ENCODE measurements around the gene CADPS. TPM values are rescaled to one million over a fixed set of nuclear protein-coding genes. Genes with fewer than 3 reads are reported as not detected.

The CADPS gene
- total RNA-seq, 1 experiment from 2014 or later = not detected

DNA sequence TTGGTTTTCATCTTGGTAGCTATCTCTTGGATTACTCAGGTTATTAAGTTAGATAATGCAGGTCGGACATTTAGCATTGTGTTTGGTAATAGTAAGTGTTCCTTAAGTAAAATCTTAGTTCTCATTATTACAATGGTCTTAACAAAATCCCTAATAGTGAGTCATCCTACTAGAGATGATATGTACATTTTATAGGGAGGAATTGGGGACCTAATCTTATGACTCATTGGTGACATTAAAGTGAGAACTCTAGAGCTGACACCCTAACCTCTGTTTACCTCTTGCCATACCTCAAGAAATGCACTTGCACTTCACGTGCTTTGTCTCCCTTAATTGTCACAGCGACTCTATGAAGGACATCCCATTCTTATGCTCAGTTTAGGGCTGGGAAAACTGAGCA, 174.9 kb downstream of the CADPS start:
- DNase-seq (ENCODE audit: low read depth, low spot score) (no peak), ATAC-seq (no peak)
- Histone ChIP-seq H3K36me3 (ENCODE audit: control insufficient read depth, insufficient read depth, low read length) (no peaks in the 10 kb centered on the region), H3K9me3 (ENCODE audit: control insufficient read depth, insufficient read depth, low read depth, low read length) (no peaks in the 10 kb centered on the region), H3K27me3 (ENCODE audit: control insufficient read depth, insufficient read depth, low read length) (no peaks in the 10 kb centered on the region), H3K27ac (ENCODE audit: low read length) (no peak overlapping the region), H3K4me3 (ENCODE audit: low read depth in 2 of 2, low read length in 2 of 2) (no peak overlapping the region), H3K4me1 (ENCODE audit: control insufficient read depth, insufficient read depth, low read length) (no peaks in the 10 kb centered on the region)
- intact Hi-C loops (cut with micrococcal nuclease; ENCODE audit: unreplicated experiment) (no loop called here), in situ Hi-C loops (cut with HindIII; ENCODE audit: low pct_unique_long_range_greater_than_20kb, low sequenced_read_pairs) (no loop called here)
- BruUV-seq (replicated peaks) = no TSS peak
- CTCF ChIA-PET = no interaction called here
- TF ChIP-seq SIN3A (IDR thresholded peaks at IDR 0.05; ENCODE audit: borderline replicate concordance, insufficient read depth, low read depth, low read length) (no peak), TCF7L2 (IDR thresholded peaks at IDR 0.05; ENCODE audit: low read depth, low read length) (no peak), POLR2AphosphoS5 (IDR thresholded peaks at IDR 0.05; ENCODE audit: low read depth, low read length) (no peak)
- TF ChIP-seq, protein P1, sequence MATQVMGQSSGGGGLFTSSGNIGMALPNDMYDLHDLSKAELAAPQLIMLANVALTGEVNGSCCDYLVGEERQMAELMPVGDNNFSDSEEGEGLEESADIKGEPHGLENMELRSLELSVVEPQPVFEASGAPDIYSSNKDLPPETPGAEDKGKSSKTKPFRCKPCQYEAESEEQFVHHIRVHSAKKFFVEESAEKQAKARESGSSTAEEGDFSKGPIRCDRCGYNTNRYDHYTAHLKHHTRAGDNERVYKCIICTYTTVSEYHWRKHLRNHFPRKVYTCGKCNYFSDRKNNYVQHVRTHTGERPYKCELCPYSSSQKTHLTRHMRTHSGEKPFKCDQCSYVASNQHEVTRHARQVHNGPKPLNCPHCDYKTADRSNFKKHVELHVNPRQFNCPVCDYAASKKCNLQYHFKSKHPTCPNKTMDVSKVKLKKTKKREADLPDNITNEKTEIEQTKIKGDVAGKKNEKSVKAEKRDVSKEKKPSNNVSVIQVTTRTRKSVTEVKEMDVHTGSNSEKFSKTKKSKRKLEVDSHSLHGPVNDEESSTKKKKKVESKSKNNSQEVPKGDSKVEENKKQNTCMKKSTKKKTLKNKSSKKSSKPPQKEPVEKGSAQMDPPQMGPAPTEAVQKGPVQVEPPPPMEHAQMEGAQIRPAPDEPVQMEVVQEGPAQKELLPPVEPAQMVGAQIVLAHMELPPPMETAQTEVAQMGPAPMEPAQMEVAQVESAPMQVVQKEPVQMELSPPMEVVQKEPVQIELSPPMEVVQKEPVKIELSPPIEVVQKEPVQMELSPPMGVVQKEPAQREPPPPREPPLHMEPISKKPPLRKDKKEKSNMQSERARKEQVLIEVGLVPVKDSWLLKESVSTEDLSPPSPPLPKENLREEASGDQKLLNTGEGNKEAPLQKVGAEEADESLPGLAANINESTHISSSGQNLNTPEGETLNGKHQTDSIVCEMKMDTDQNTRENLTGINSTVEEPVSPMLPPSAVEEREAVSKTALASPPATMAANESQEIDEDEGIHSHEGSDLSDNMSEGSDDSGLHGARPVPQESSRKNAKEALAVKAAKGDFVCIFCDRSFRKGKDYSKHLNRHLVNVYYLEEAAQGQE (IDR thresholded peaks at IDR 0.05; ENCODE audit: insufficient read depth in 1 of 2, low read depth in 2 of 2, low read length in 1 of 2) = no peak
- TF ChIP-seq, protein P2, sequence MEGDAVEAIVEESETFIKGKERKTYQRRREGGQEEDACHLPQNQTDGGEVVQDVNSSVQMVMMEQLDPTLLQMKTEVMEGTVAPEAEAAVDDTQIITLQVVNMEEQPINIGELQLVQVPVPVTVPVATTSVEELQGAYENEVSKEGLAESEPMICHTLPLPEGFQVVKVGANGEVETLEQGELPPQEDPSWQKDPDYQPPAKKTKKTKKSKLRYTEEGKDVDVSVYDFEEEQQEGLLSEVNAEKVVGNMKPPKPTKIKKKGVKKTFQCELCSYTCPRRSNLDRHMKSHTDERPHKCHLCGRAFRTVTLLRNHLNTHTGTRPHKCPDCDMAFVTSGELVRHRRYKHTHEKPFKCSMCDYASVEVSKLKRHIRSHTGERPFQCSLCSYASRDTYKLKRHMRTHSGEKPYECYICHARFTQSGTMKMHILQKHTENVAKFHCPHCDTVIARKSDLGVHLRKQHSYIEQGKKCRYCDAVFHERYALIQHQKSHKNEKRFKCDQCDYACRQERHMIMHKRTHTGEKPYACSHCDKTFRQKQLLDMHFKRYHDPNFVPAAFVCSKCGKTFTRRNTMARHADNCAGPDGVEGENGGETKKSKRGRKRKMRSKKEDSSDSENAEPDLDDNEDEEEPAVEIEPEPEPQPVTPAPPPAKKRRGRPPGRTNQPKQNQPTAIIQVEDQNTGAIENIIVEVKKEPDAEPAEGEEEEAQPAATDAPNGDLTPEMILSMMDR (IDR thresholded peaks at IDR 0.05) = no peak
- POLR2A ChIA-PET = no interaction called here

DNA sequence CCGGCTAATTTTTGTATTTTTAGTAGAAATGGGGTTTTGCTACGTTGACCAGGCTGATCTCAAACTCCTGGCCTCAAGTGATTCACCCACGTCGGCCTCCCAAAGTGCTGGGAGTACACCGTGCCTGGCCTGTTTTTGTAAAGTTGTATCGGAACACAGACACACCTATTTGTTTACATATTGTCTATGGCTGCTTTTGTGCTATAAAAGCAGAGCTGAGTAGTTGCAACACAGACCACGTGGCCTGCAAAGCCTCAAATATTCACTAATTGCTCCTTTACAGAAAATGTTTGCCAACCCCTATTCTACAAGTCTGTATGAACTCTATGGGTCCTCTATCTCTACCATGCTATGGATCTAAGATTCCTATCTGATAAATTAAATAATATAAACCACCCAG, 175.5 kb downstream of the CADPS start:
- no TSS peak for BruUV-seq (replicated peaks)
- POLR2A ChIA-PET = no interaction called here
- Histone ChIP-seq H3K27ac (ENCODE audit: low read length) (no peak overlapping the region), H3K4me1 (ENCODE audit: control insufficient read depth, insufficient read depth, low read length) (no peaks in the 10 kb centered on the region), H3K27me3 (ENCODE audit: control insufficient read depth, insufficient read depth, low read length) (no peaks in the 10 kb centered on the region), H3K9me3 (ENCODE audit: control insufficient read depth, insufficient read depth, low read depth, low read length) (no peaks in the 10 kb centered on the region), H3K4me3 (ENCODE audit: low read depth in 2 of 2, low read length in 2 of 2) (no peak overlapping the region), H3K36me3 (ENCODE audit: control insufficient read depth, insufficient read depth, low read length) (no peaks in the 10 kb centered on the region)
- DNase-seq (ENCODE audit: low read depth, low spot score) = no peak
- TF ChIP-seq POLR2AphosphoS5 (IDR thresholded peaks at IDR 0.05; ENCODE audit: low read depth, low read length) = no peak
- TF ChIP-seq, protein P1 (IDR thresholded peaks at IDR 0.05; ENCODE audit: insufficient read depth in 1 of 2, low read depth in 2 of 2, low read length in 1 of 2) = no peak
- no peak for TF ChIP-seq TCF7L2 (IDR thresholded peaks at IDR 0.05; ENCODE audit: low read depth, low read length)
- TF ChIP-seq, protein P2 (IDR thresholded peaks at IDR 0.05) = no peak
- no peak for TF ChIP-seq SIN3A (IDR thresholded peaks at IDR 0.05; ENCODE audit: borderline replicate concordance, insufficient read depth, low read depth, low read length)
- intact Hi-C loops (cut with micrococcal nuclease; ENCODE audit: unreplicated experiment) (no loop called here), in situ Hi-C loops (cut with HindIII; ENCODE audit: low pct_unique_long_range_greater_than_20kb, low sequenced_read_pairs) (no loop called here)
- CTCF ChIA-PET = no interaction called here
- no peak for ATAC-seq
